Measurements from ENCODE around the gene ZNF808. TPM values are rescaled to one million over a fixed set of nuclear protein-coding genes. Genes with fewer than 3 reads are reported as not detected.

Gene ZNF808
- total and polyA plus RNA-seq, 2 of the 13 experiments (the other 11 are each of a cell fraction or from before 2014, with no cell fraction given), result 3.0 to 7.4 TPM

DNA sequence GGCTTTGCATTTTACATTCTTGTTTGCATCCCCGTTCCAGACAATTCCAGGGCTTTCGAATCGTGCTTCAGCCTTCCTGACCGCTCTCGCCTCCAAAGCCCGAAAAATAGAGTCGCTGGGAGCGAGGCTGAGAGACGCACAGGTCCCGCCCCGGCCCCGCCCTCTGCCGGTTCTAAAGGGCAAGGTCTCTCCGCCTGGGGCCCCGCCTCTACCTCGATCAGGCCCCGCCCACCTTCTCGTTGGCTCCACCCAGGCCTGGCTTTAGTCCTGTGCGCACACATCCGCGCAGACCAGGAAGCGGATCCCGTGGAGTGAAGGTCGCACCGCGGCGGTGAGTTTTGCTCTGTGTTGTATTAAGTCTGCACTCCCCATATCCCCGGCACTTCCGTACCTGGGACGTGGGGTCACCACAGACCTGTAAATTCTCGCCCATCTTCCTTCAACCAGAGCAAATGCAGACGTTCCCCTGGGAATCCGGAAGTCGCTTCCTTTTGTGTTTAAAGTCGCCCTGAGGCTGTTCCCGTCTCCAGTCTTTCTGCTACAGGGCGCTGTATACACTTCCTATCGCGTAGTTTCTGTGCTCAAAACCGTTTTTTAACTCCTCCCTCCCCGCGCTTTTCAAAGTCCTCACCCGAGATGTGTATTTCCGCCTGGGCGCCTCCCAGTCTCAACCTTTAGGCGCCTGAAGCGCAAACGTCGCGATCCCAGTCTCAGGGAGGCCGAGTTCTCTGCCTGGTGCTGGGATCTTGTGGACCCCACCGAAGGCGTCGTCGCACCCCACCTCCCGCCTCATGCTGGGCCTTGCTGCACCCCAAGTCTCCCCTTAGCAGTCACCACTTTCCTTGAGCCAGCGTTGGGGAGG, 42.8 kb downstream of the ZNF808 start, which contains the start of gene ZNF701 (continued):
- TF ChIP-seq DDIT3 (CRISPR knock-in tag; IDR thresholded peaks at IDR 0.05) (no peak), EHMT2 (IDR thresholded peaks at IDR 0.05; ENCODE audit: borderline replicate concordance, low read depth, low read length) (no peak), HOXA9 (CRISPR knock-in tag; IDR thresholded peaks at IDR 0.05; ENCODE audit: borderline replicate concordance) (no peak), ZNF670 (CRISPR knock-in tag; IDR thresholded peaks at IDR 0.05; ENCODE audit: borderline replicate concordance) (no peak), SNAI1 (CRISPR knock-in tag; IDR thresholded peaks at IDR 0.05; ENCODE audit: borderline replicate concordance) (no peak), ZNF83 (CRISPR knock-in tag; IDR thresholded peaks at IDR 0.05; ENCODE audit: borderline replicate concordance) (no peak), REXO4 (CRISPR knock-in tag; IDR thresholded peaks at IDR 0.05; ENCODE audit: borderline replicate concordance) (no peak), ZNF484 (CRISPR knock-in tag; IDR thresholded peaks at IDR 0.05; ENCODE audit: borderline replicate concordance, low read depth) (no peak), ZSCAN31 (CRISPR knock-in tag; IDR thresholded peaks at IDR 0.05; ENCODE audit: low read depth) (0 out of 2 replicates have a peak, but pooled peaks have one; percentile 27), CBX2 (IDR thresholded peaks at IDR 0.05; ENCODE audit: low read depth, low read length) (no peak), CBX2 (CRISPR knock-in tag; IDR thresholded peaks at IDR 0.05; ENCODE audit: low read depth) (no peak), SKIL (CRISPR knock-in tag; IDR thresholded peaks at IDR 0.05; ENCODE audit: borderline replicate concordance) (no peak), ZBTB34 (CRISPR knock-in tag; IDR thresholded peaks at IDR 0.05) (no peak), PHB2 (IDR thresholded peaks at IDR 0.05; ENCODE audit: partially characterized antibody) (no peak), ZKSCAN5 (CRISPR knock-in tag; IDR thresholded peaks at IDR 0.05) (no peak), ZNF552 (CRISPR knock-in tag; IDR thresholded peaks at IDR 0.05; ENCODE audit: borderline replicate concordance) (no peak), JUND (CRISPR knock-in tag; IDR thresholded peaks at IDR 0.05) (no peak), RAD51 (IDR thresholded peaks at IDR 0.05; ENCODE audit: borderline replicate concordance) (no peak)
- TF ChIP-seq, protein P1, sequence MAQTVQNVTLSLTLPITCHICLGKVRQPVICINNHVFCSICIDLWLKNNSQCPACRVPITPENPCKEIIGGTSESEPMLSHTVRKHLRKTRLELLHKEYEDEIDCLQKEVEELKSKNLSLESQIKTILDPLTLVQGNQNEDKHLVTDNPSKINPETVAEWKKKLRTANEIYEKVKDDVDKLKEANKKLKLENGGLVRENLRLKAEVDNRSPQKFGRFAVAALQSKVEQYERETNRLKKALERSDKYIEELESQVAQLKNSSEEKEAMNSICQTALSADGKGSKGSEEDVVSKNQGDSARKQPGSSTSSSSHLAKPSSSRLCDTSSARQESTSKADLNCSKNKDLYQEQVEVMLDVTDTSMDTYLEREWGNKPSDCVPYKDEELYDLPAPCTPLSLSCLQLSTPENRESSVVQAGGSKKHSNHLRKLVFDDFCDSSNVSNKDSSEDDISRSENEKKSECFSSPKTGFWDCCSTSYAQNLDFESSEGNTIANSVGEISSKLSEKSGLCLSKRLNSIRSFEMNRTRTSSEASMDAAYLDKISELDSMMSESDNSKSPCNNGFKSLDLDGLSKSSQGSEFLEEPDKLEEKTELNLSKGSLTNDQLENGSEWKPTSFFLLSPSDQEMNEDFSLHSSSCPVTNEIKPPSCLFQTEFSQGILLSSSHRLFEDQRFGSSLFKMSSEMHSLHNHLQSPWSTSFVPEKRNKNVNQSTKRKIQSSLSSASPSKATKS (CRISPR knock-in tag; IDR thresholded peaks at IDR 0.05), result no peak
- TF ChIP-seq, protein P2, sequence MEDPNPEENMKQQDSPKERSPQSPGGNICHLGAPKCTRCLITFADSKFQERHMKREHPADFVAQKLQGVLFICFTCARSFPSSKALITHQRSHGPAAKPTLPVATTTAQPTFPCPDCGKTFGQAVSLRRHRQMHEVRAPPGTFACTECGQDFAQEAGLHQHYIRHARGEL (CRISPR knock-in tag; IDR thresholded peaks at IDR 0.05), result no peak
- TF ChIP-seq, protein P3, sequence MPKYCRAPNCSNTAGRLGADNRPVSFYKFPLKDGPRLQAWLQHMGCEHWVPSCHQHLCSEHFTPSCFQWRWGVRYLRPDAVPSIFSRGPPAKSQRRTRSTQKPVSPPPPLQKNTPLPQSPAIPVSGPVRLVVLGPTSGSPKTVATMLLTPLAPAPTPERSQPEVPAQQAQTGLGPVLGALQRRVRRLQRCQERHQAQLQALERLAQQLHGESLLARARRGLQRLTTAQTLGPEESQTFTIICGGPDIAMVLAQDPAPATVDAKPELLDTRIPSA (CRISPR knock-in tag; IDR thresholded peaks at IDR 0.05; ENCODE audit: borderline replicate concordance), result no peak
